Body of pancreas (tissue), 4 donors: ENCODE data around the gene ABR. TPM values are rescaled to one million over a fixed set of nuclear protein-coding genes. Genes with fewer than 3 reads are reported as not detected.
A peak's percentile ranks its signal among the peaks of the same experiment; 100 is the strongest.
"Not testable (repeated sequence)": the region's sequence is repeated elsewhere in the genome, so short reads cannot be mapped to it uniquely, and the experiment has no call there.

Source experiments
- ATAC-seq: fragments of 150-250 bp; one replicate; pipeline ENCODE4 v1.9.1; 2016
- DNase-seq, 4 donors: peaks; one replicate each; pipeline ENCODE4 v3.0.0-alpha.2; 2019
- H3K27ac ChIP-seq, 4 donors: fragments of 200-600 bp; sonication (generic); 1 replicate in 3 of 4; 2 replicates in 1 of 4; pipeline versions ENCODE4 v1.5.1 to v1.6.1; 2016 to 2019; ENCODE audit warnings: mild to moderate bottlenecking in 1 of 4, mixed read lengths in 1 of 4, moderate library complexity in 1 of 4
- H3K27me3 ChIP-seq, 2 donors: fragments of 200-600 bp; sonication (generic); one replicate each; pipeline ENCODE4 v1.6.0; 2016; ENCODE audit warnings: mild to moderate bottlenecking in 1 of 2
- H3K36me3 ChIP-seq, 2 donors: fragments of 200-600 bp; sonication (generic); replicated peaks in 1 of 2; 2 replicates each; pipeline ENCODE4 v1.5.1; 2016; ENCODE audit warnings: low read depth in 2 of 2; ENCODE audit not compliant: insufficient read depth in 1 of 2
- H3K4me1 ChIP-seq: fragments of 200-600 bp; sonication (generic); one replicate; pipeline ENCODE4 v1.6.0; 2016
- H3K4me3 ChIP-seq, 2 donors: fragments of 200-600 bp; sonication (generic); 1 replicate in 1 of 2; 2 replicates in 1 of 2; pipeline ENCODE4 v1.5.1; 2016 to 2019
- H3K9me3 ChIP-seq, 3 donors: fragments of 200-600 bp; sonication (generic); 1 replicate in 2 of 3; 2 replicates in 1 of 3; pipeline ENCODE4 v1.5.1; 2016
- POLR2A ChIP-seq, 3 donors: fragments of 450-650 bp; IDR thresholded peaks; one replicate each; pipeline ENCODE4 v1.6.1; 2016; ENCODE audit warnings: antibody characterized with exemption in 3 of 3, mild to moderate bottlenecking in 2 of 3
- WGBS, 2 donors: methylation state at CpG; one replicate each; pipeline ENCODE4 v1.1.5; 2017; 5-methylcytosine and 5-hydroxymethylcytosine counted together
- intact Hi-C: fragments of 100-400 bp; cut with DNase I; formaldehyde crosslinking; loops from one replicate; pipeline ENCODE4 v1.15.1; 2023
- total RNA-seq, 2 donors: library from RNA; depleted of rRNA; stranded (reverse); fragments of >200 nt; gene quantifications; one replicate each; pipeline ENCODE4 v1.1.0, GENCODE V29; 2016
- TF ChIP-seq, protein P1 (sequence below), 7 experiments: fragments of 450-650 bp in 4 of 7; fragments of 200-600 bp in 3 of 7; sonication (generic) in 3 of 7; IDR thresholded peaks; one replicate each; pipeline ENCODE4 v1.5.1; 2016 to 2019; ENCODE audit warnings: antibody characterized with exemption in 7 of 7

The ABR gene
- total RNA-seq, 2 donors from 2014 or later: 32.4 to 46.8 TPM

DNA sequence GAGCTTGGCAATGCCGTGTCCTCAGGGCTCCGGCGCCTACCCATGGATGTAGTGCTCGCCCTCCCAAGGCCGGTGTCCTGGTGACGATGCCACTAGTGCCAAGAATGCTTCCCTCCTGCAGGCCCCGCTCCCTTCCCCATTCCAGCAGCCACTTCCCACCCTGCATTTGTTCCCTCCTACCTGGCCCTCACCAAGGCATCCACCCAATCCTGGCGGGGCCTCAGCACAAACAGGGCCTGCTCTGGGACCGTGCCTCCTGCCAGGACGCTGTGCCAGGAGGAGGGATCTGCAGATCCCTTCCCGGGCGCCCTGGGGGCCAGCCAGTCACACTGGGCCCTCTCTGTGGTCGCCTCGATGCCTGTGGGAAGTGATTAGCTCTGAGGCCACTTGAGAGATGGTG lies 25.1 kb downstream of the ABR start:
- DNase-seq (no peak), ATAC-seq (no peak)
- H3K9me3 ChIP-seq: no peaks in the 10 kb centered on the region
- peaks cover 0 to 5% of the 10 kb centered on the region in 2 donors for H3K27me3 ChIP-seq
- 74 to 84% methylated on average over 5 to 14 of the region's 14 CpGs for WGBS, 2 donors
- no peaks in the 10 kb centered on the region for H3K36me3 ChIP-seq
- H3K4me1 ChIP-seq: no peaks in the 10 kb centered on the region
- no peak overlapping the region for H3K27ac ChIP-seq
- no peak for TF ChIP-seq POLR2A (IDR thresholded peaks at IDR 0.05)
- TF ChIP-seq, protein P1, sequence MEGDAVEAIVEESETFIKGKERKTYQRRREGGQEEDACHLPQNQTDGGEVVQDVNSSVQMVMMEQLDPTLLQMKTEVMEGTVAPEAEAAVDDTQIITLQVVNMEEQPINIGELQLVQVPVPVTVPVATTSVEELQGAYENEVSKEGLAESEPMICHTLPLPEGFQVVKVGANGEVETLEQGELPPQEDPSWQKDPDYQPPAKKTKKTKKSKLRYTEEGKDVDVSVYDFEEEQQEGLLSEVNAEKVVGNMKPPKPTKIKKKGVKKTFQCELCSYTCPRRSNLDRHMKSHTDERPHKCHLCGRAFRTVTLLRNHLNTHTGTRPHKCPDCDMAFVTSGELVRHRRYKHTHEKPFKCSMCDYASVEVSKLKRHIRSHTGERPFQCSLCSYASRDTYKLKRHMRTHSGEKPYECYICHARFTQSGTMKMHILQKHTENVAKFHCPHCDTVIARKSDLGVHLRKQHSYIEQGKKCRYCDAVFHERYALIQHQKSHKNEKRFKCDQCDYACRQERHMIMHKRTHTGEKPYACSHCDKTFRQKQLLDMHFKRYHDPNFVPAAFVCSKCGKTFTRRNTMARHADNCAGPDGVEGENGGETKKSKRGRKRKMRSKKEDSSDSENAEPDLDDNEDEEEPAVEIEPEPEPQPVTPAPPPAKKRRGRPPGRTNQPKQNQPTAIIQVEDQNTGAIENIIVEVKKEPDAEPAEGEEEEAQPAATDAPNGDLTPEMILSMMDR (IDR thresholded peaks at IDR 0.05): no peak
- no peak overlapping the region for H3K4me3 ChIP-seq
- intact Hi-C loops: no loop called here

- Histone ChIP-seq H3K27me3 (peaks cover 0 to 5% of the 10 kb centered on the region in 2 donors), H3K4me3 (no peak overlapping the region), H3K9me3 (no peaks in the 10 kb centered on the region), H3K36me3 (no peaks in the 10 kb centered on the region), H3K4me1 (no peaks in the 10 kb centered on the region), H3K27ac (no peak overlapping the region)
- ATAC-seq (no peak), DNase-seq (peak in 3 of 4 donors; percentile 47 to 52 (median 47))
- 41 to 42% methylated on average over 6 to 25 of the region's 30 CpGs for WGBS, 2 donors
- no peak for TF ChIP-seq POLR2A (IDR thresholded peaks at IDR 0.05)
- TF ChIP-seq, protein P1 (IDR thresholded peaks at IDR 0.05): no peak
- intact Hi-C loops: no loop called here
Observed at GRCh38 chr17:1153795-1154546, 25.8 kb downstream of the ABR start.

DNA sequence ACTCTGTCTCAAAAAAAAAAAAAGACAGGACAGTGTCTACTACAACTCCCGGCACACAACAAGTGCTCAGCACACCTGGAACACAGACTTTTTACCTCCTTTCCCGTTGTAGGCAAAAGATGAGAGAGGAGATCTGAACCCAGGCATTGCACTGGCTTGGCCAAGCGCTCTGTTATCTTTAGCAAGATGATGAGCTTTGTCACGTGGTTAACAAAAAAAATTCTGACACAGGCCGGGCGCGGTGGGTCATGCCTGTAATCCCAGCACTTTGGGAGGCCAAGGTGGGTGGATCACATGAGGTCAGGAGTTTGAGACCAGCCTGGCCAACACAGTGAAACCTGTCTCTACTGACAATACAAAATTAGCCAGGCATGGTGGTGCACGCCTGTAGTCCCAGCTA lies 27.2 kb downstream of the ABR start:
- H3K4me3 ChIP-seq, H3K9me3 ChIP-seq, DNase-seq, H3K36me3 ChIP-seq, ATAC-seq, H3K4me1 ChIP-seq, H3K27ac ChIP-seq, H3K27me3 ChIP-seq, intact Hi-C loops: not testable (repeated sequence)
- WGBS, 2 donors: 70 to 72% methylated on average over 8 of the region's 8 CpGs

DNA sequence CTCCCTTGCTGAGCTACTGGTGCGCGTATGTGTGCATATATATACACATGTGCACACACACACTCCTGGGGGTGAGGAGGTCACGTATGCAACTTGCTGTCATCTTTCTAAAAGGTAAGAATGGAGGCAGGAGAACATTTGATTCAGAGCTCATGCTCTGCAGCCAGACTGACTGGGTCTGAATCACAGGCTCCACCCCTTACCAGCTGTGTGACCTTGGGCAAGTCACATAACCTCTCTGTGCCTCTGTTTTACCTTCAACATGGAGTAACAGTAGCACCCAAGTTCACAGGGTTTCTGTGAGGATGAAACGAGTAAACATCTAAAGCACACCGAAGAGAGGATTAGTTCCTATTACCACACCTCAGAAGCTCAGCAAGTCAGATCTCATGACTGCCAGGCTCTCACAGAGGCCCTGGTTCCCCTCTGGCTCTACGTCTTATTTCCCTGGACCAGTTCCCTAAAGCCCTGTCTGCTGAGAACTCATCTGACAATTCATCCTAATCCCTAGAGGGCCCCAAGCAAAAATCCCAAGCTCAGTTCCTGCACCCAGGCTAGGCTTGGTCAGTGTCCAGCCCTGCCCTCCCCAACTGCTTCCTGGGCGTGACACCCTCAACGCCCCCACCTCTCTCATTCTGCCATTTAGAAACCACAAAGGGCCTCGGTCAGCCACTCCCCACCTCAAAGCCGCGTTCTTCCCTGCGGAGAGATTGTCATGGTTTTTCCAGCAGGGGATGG lies 28.7 kb downstream of the ABR start:
- 55 to 62% methylated on average over 11 to 12 of the region's 12 CpGs for WGBS, 2 donors

DNA sequence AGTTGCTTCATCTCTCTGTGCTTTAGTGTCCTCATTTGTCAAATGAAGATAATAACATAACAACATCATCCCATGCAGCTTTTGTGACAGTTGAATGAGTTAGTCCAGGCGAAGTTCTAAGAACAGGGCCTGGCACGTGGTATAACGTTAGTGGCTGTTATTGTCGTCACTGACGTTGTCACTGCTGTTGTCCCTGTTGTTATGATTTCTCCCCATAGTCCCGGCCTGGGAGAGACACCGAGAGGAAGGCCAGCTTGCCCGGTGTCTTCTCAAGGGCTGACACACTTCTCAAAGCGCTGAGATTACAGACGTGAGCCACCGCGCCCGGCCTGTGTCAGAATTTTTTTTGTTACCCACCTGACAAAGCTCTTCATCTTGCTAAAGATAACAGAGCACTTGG lies 29.9 kb downstream of the ABR start:
- Histone ChIP-seq H3K4me1 (no peaks in the 10 kb centered on the region), H3K36me3 (no peaks in the 10 kb centered on the region), H3K9me3 (no peaks in the 10 kb centered on the region), H3K4me3 (no peak overlapping the region), H3K27me3 (peaks cover 0 to 5% of the 10 kb centered on the region in 2 donors), H3K27ac (no peak overlapping the region)
- TF ChIP-seq, protein P1 (IDR thresholded peaks at IDR 0.05): no peak
- TF ChIP-seq POLR2A (IDR thresholded peaks at IDR 0.05): no peak
- intact Hi-C loops: no loop called here
- DNase-seq: no peak
- ATAC-seq: no peak
- 77 to 80% methylated on average over 13 of the region's 13 CpGs for WGBS, 2 donors

More for the DNA sequence above, 28.7 kb downstream of the ABR start:
- H3K27me3 ChIP-seq: peaks cover 0 to 5% of the 10 kb centered on the region in 2 donors
- intact Hi-C loops: no loop called here
- H3K9me3 ChIP-seq: no peaks in the 10 kb centered on the region
- no peak for TF ChIP-seq POLR2A (IDR thresholded peaks at IDR 0.05)
- TF ChIP-seq, protein P1 (IDR thresholded peaks at IDR 0.05): no peak
- H3K36me3 ChIP-seq: no peaks in the 10 kb centered on the region
- DNase-seq: no peak
- no peaks in the 10 kb centered on the region for H3K4me1 ChIP-seq
- no peak overlapping the region for H3K4me3 ChIP-seq
- no peak overlapping the region for H3K27ac ChIP-seq
- ATAC-seq: no peak
